Hepatocyte (in vitro differentiated cells): ENCODE measurements around the gene C1orf94. TPM values are rescaled to one million over a fixed set of nuclear protein-coding genes. Genes with fewer than 3 reads are reported as not detected.

ENCODE experiments used
- DNase-seq: peaks from one replicate; pipeline ENCODE4 v3.0.0-alpha.2; 2016; ENCODE audit warnings: low spot score
- H2AFZ ChIP-seq: fragments of 200-600 bp; sonication (generic); 2 replicates; pipeline ENCODE4 v1.6.0; 2016; ENCODE audit warnings: antibody characterized with exemption, mild to moderate bottlenecking
- H3K27ac ChIP-seq: fragments of 200-600 bp; sonication (generic); 2 replicates; pipeline ENCODE4 v1.5.1; 2016; ENCODE audit warnings: mild to moderate bottlenecking
- H3K27me3 ChIP-seq: fragments of 200-600 bp; sonication (generic); 2 replicates; pipeline ENCODE4 v1.6.1; 2016
- H3K36me3 ChIP-seq: fragments of 200-600 bp; sonication (generic); replicated peaks from 2 replicates; pipeline ENCODE4 v1.5.1; 2016; ENCODE audit warnings: low read depth; ENCODE audit not compliant: insufficient read depth
- H3K4me1 ChIP-seq: fragments of 200-600 bp; sonication (generic); 2 replicates; pipeline ENCODE4 v1.5.1; 2016; ENCODE audit warnings: mild to moderate bottlenecking, moderate library complexity; ENCODE audit not compliant: insufficient read depth
- H3K4me2 ChIP-seq: fragments of 200-600 bp; sonication (generic); 2 replicates; pipeline ENCODE4 v1.6.0; 2016
- H3K4me3 ChIP-seq: fragments of 200-600 bp; sonication (generic); 2 replicates; pipeline ENCODE4 v1.5.1; 2016; ENCODE audit warnings: mild to moderate bottlenecking
- H3K79me2 ChIP-seq: fragments of 200-600 bp; sonication (generic); 2 replicates; pipeline ENCODE4 v1.6.0; 2017; ENCODE audit warnings: mild to moderate bottlenecking
- H3K9me2 ChIP-seq: fragments of 200-600 bp; sonication (generic); replicated peaks from 2 replicates; pipeline ENCODE4 v1.6.0; 2017; ENCODE audit warnings: mild to moderate bottlenecking; ENCODE audit not compliant: insufficient read depth
- H3K9me3 ChIP-seq: fragments of 200-600 bp; sonication (generic); 2 replicates; pipeline ENCODE4 v1.5.1; 2016; ENCODE audit warnings: low read depth, mild to moderate bottlenecking
- H4K20me1 ChIP-seq: fragments of 200-600 bp; sonication (generic); 2 replicates; pipeline ENCODE4 v1.6.0; 2016; ENCODE audit warnings: mild to moderate bottlenecking; ENCODE audit not compliant: insufficient read depth, poor library complexity, severe bottlenecking
- EZH2 ChIP-seq: fragments of 200-600 bp; sonication (generic); IDR thresholded peaks from 2 replicates; pipeline ENCODE4 v1.6.1; 2016; ENCODE audit warnings: antibody characterized with exemption, mild to moderate bottlenecking, borderline replicate concordance
- EZH2phosphoT487 ChIP-seq: fragments of 200-600 bp; sonication (generic); IDR thresholded peaks from one replicate; pipeline ENCODE4 v1.6.1; 2018; ENCODE audit warnings: antibody characterized with exemption, mild to moderate bottlenecking, low read depth, moderate library complexity; ENCODE audit not compliant: unreplicated experiment, severe bottlenecking
- WGBS: methylation state at CpG from one replicate; pipeline ENCODE4 v1.1.6; 2016; ENCODE audit warnings: low lambda C conversion rate; ENCODE audit errors: missing lambda C conversion rate; 5-methylcytosine and 5-hydroxymethylcytosine counted together
- polyA plus RNA-seq: library from polyadenylated mRNA; unstranded; fragments of >200 nt; fragmentation: Nextera tagmentation; extraction: Ambion mirVana; gene quantifications from 2 replicates; pipeline ENCODE4 v1.2.1, GENCODE V29; 2016
- total RNA-seq: library from RNA; depleted of rRNA; stranded (reverse); fragments of >200 nt; gene quantifications from 2 replicates; pipeline ENCODE4 v1.2.3, GENCODE V29; 2014
- TF ChIP-seq, protein P1 (sequence below): fragments of 200-600 bp; sonication (generic); IDR thresholded peaks from 2 replicates; pipeline ENCODE4 v1.5.1; 2016; ENCODE audit warnings: antibody characterized with exemption, mild to moderate bottlenecking; ENCODE audit not compliant: poor library complexity

C1orf94 gene
- total and polyA plus RNA-seq, 2 experiments from 2014 or later: not detected

DNA sequence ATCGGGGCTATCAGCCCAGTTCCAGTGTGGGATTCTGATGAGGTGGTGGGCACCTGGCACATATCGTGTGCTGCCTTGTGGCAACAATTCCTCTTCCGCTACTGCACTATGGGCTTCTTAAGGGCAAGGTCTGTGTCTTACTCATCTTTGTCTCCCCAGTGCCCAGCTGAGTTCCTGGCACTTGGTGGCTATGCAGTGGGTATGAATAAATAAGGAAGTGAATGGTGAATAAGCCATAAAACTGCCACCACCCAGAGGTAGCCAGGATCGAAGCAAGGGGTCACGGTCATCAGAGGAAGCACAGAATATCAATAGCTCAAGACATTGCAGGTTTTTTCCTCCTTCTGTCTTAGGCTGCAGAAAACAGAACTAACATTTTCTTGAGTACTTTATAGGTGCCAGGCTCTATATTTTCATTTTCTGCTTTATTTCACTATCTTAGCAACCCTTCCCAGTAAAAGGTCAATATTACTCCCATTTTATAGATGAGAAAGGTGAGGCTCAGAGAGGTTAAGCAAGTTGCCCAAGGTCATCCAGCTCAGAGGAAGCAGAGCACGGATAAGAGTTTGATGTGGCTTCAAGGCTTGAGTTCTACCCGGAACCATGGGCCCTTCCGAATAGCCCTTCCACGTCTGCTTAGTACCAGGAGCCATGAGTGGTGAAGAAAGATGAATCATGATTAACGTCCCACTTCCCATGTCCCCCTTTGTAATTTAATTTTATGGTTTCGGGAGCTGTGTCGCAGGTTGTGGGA lies 10.2 kb downstream of the C1orf94 start:
- Histone ChIP-seq H3K9me2 (no peaks in the 10 kb centered on the region), H3K4me2 (no peak overlapping the region), H2AFZ (no peak overlapping the region), H3K36me3 (no peaks in the 10 kb centered on the region), H3K27me3 (peaks cover 7% of the 10 kb centered on the region), H3K4me3 (no peak overlapping the region), H3K27ac (no peak overlapping the region), H3K4me1 (no peaks in the 10 kb centered on the region), H4K20me1 (no peaks in the 10 kb centered on the region), H3K79me2 (no peaks in the 10 kb centered on the region), H3K9me3 (no peaks in the 10 kb centered on the region)
- TF ChIP-seq EZH2 (no peak), EZH2phosphoT487 (no peak)
- TF ChIP-seq, protein P1, sequence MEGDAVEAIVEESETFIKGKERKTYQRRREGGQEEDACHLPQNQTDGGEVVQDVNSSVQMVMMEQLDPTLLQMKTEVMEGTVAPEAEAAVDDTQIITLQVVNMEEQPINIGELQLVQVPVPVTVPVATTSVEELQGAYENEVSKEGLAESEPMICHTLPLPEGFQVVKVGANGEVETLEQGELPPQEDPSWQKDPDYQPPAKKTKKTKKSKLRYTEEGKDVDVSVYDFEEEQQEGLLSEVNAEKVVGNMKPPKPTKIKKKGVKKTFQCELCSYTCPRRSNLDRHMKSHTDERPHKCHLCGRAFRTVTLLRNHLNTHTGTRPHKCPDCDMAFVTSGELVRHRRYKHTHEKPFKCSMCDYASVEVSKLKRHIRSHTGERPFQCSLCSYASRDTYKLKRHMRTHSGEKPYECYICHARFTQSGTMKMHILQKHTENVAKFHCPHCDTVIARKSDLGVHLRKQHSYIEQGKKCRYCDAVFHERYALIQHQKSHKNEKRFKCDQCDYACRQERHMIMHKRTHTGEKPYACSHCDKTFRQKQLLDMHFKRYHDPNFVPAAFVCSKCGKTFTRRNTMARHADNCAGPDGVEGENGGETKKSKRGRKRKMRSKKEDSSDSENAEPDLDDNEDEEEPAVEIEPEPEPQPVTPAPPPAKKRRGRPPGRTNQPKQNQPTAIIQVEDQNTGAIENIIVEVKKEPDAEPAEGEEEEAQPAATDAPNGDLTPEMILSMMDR: no peak
- no peak for DNase-seq
- WGBS: 81% methylated on average over 12 of the region's 12 CpGs

DNA sequence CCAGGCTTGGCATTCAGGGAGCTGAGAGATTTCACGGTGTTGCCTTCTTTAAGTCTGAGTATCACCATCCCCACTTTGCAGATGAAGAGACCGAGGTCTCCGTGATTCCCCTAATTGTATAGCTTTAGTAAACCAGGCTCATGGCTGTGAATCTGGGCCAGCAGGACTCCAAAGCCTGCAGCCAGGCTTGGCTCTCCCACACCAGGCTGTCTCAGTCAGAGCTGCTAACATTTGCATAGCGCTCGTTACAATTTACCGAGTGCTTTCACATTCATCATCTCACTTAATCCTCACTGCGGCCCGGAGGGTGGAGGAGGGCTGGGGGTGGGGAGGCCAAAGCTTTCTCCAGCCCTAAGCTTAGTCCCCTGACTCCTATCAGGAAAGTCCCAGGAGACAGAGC lies 11.7 kb downstream of the C1orf94 start:
- no peak overlapping the region for H3K27ac ChIP-seq
- H3K4me2 ChIP-seq: no peak overlapping the region
- H3K9me3 ChIP-seq: no peaks in the 10 kb centered on the region
- no peaks in the 10 kb centered on the region for H3K4me1 ChIP-seq
- H3K9me2 ChIP-seq: no peaks in the 10 kb centered on the region
- DNase-seq: no peak
- H4K20me1 ChIP-seq: no peaks in the 10 kb centered on the region
- H2AFZ ChIP-seq: no peak overlapping the region
- WGBS: 9% methylated on average over 8 of the region's 8 CpGs
- no peaks in the 10 kb centered on the region for H3K36me3 ChIP-seq
- H3K4me3 ChIP-seq: no peak overlapping the region
- peaks cover 4% of the 10 kb centered on the region for H3K27me3 ChIP-seq
- H3K79me2 ChIP-seq: no peaks in the 10 kb centered on the region
- TF ChIP-seq, protein P1: no peak
- TF ChIP-seq EZH2phosphoT487: no peak
- no peak for TF ChIP-seq EZH2

DNA sequence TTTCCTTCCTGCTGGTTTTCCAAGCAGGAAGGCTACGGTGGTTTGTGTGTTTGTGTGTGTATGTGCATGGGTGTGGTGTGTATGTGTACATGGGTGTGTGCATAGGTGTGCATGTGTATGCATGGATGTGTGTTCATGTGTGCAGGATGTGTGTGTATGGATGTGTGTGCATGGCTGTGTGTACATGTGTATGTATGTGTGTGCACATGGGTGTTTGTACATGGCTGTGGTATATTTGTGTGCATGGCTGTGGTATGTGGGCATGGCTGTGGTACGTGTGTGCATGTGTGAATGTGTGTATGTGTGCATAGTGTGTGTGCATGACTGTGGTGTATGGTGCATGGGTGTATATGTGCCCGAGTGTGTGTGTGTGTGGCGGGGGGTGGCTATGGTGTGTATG lies 12.3 kb downstream of the C1orf94 start:
- Histone ChIP-seq H3K4me2 (no peak overlapping the region), H3K4me1 (no peaks in the 10 kb centered on the region), H3K27me3 (peaks cover 4% of the 10 kb centered on the region), H3K9me2 (no peaks in the 10 kb centered on the region), H2AFZ (no peak overlapping the region), H4K20me1 (no peaks in the 10 kb centered on the region), H3K36me3 (no peaks in the 10 kb centered on the region), H3K79me2 (no peaks in the 10 kb centered on the region), H3K9me3 (no peaks in the 10 kb centered on the region), H3K27ac (no peak overlapping the region), H3K4me3 (no peak overlapping the region)
- no peak for DNase-seq
- TF ChIP-seq EZH2 (no peak), EZH2phosphoT487 (no peak)
- TF ChIP-seq, protein P1: no peak
- 79% methylated on average over 4 of the region's 4 CpGs for WGBS
